ENCODE results near the gene KRT2.

KRT2 gene

DNA sequence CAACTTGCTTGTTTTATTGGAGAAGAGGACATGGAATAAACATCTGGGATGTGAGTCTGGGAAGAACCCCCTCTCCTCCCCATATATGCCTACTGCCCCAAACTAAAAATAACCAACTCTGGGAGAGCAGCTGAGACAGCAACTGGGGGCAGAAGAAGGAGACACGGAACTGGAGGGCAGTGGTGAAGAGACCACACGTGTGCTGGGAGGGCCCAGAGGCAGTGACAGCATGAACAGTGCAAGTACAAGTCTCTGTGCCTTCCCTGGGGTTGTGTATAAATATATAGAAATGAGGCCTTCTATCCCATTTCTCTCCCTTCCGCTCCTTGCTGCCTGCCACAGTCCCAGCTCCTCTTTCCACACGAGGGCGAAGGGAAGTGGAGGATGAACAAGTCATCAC, 29.7 kb downstream of the KRT2 start:
- TF ChIP-seq, protein P1, sequence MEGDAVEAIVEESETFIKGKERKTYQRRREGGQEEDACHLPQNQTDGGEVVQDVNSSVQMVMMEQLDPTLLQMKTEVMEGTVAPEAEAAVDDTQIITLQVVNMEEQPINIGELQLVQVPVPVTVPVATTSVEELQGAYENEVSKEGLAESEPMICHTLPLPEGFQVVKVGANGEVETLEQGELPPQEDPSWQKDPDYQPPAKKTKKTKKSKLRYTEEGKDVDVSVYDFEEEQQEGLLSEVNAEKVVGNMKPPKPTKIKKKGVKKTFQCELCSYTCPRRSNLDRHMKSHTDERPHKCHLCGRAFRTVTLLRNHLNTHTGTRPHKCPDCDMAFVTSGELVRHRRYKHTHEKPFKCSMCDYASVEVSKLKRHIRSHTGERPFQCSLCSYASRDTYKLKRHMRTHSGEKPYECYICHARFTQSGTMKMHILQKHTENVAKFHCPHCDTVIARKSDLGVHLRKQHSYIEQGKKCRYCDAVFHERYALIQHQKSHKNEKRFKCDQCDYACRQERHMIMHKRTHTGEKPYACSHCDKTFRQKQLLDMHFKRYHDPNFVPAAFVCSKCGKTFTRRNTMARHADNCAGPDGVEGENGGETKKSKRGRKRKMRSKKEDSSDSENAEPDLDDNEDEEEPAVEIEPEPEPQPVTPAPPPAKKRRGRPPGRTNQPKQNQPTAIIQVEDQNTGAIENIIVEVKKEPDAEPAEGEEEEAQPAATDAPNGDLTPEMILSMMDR (IDR thresholded peaks at IDR 0.05; ENCODE audit: insufficient read depth, missing control alignments): no peak
- FAIRE-seq: no peak
- DNase-seq (ENCODE audit: insufficient read length, low spot score): no peak

DNA sequence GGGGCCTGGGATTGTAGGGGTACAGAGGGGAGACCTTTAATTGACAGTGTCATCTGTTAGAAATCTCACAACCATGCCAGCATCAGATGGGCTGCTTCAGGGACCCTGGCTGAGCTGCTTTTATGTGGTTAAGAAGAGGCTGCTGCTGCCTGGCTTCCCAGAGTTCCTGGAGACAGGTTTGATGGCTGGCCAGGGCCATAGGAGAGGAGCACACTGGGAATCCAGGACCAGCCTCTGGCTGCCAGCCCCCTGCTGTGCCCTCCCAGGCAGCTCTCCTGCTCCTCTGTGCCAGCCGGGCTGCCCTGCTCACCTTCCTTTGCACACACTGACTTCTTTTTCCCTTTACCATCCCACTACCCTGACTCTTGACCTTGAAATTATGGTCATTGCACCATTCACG, 33.1 kb downstream of the KRT2 start:
- no peak for FAIRE-seq
- TF ChIP-seq, protein P1 (IDR thresholded peaks at IDR 0.05; ENCODE audit: insufficient read depth, missing control alignments): no peak
- DNase-seq (ENCODE audit: insufficient read length, low spot score): no peak

GRCh38 chr12:52618216-52618615, 33.8 kb downstream of the KRT2 start, which contains the start of gene KRT73:
TSS of gene KRT73 (minus strand) at chr12:52618559. CDS start at chr12:52618524, 35 bp downstream.
- FAIRE-seq (no peak), DNase-seq (ENCODE audit: insufficient read length, low spot score) (no peak)
- TF ChIP-seq, protein P1 (IDR thresholded peaks at IDR 0.05; ENCODE audit: insufficient read depth, missing control alignments): no peak

DNA sequence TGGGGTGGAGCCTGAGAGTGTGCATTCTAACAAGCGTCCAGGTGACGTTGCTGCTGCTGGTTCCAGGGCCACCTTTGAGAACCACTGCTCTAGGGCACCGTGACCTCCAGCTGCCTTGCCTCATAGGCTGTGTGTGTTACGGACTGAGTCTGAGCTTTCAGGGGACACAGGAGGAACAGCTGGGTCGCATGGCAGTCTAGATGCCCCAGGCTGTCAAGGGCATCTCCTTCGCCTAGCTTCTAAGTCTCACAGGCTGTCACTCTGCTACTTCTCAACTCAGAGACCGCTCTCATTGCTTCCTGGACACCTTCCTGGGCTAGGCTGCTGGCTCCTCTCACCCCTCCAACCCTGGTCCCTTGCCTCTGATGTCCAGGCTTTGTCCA, 34.6 kb downstream of the KRT2 start:
- FAIRE-seq (no peak), DNase-seq (ENCODE audit: insufficient read length, low spot score) (no peak)
- TF ChIP-seq, protein P1 (IDR thresholded peaks at IDR 0.05; ENCODE audit: insufficient read depth, missing control alignments): no peak

DNA sequence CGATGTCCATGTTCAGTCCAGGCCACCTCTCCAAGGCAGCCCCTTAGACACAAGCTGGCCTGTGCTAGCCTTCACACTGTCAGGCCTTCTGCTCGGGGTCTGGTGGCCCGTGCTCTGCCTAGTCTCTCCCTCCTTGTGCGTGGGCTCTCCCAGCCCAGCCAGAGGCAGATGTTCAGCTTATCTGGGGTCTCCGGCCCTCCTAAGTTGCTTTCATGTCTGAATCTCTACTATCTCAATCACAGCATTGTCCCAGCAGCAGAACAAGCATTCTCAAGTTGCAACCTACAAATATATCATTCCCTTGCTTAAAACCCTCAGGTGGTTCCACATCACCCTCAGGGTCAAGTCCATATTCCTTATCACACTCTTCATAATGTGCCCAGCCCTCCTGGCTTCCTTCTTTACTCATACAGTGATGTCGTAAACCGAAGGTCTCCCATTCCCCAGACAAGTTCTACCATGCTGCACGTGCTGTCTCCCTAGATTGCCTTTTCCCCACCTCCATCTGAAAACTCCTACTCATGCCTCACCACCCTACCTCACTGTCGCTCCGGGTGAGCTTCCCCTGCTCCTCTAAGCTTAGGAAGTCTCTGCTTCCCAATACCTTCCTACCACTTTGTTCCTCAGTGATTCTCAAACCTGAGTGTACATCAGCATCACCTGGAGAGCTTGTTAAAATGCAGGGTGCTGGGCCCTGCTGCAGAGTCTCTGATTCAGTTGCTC, 35.2 kb downstream of the KRT2 start:
- no peak for FAIRE-seq
- no peak for DNase-seq (ENCODE audit: insufficient read length, low spot score)
- TF ChIP-seq, protein P1 (IDR thresholded peaks at IDR 0.05; ENCODE audit: insufficient read depth, missing control alignments): no peak

- FAIRE-seq (no peak), DNase-seq (ENCODE audit: insufficient read length, low spot score) (no peak)
- TF ChIP-seq, protein P1 (IDR thresholded peaks at IDR 0.05; ENCODE audit: insufficient read depth, missing control alignments): no peak
These were observed 36.1 kb downstream of the KRT2 start for GRCh38 chr12:52615912-52616311.

DNA sequence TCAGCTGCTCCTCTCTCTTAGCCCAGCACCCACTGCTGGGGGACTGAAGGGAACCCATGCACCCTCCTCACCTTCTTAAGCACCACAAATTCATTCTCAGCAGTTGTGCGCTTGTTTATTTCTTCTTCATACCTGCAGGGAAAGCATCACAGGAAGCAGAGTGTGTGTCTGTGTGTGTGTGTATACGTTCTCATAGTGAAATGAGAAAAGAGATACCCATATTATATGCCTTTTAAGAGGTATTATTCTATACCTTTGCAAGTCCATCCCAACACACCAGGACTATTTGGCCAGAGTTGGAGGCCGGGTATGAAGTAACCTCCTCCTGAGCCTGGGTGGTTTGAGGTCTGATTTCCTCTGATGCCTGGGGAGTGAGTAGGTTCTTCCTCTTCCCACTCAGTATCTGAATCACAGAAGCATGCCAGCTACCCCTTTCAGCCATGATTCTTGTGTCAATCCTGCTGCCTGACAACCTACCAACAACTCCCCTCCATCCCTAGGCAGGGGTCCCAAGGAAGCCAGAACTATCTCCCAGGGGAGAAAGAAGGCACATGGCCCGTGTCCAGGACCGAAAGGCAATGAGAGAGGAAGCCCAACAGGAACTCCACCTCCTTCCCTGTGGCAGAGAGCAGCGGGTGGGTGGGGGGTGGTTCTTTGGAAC, 36.7 kb downstream of the KRT2 start:
- TF ChIP-seq, protein P1 (IDR thresholded peaks at IDR 0.05; ENCODE audit: insufficient read depth, missing control alignments): no peak
- DNase-seq (ENCODE audit: insufficient read length, low spot score) (no peak), FAIRE-seq (no peak)

Data from D721Med (cell line).